HL-60/S4 treated with retinoic acid at 250 ng/mL for 4 days and 3 days (cell line): ENCODE results near the gene PAFAH2.

Experiments used
- in situ Hi-C: fragments of 300-500 bp; cut with MboI; formaldehyde crosslinking; loops from 2 replicates; pipeline ENCODE4 v1.7.0; 2022; ENCODE audit warnings: low sequenced_read_pairs

PAFAH2 gene

DNA sequence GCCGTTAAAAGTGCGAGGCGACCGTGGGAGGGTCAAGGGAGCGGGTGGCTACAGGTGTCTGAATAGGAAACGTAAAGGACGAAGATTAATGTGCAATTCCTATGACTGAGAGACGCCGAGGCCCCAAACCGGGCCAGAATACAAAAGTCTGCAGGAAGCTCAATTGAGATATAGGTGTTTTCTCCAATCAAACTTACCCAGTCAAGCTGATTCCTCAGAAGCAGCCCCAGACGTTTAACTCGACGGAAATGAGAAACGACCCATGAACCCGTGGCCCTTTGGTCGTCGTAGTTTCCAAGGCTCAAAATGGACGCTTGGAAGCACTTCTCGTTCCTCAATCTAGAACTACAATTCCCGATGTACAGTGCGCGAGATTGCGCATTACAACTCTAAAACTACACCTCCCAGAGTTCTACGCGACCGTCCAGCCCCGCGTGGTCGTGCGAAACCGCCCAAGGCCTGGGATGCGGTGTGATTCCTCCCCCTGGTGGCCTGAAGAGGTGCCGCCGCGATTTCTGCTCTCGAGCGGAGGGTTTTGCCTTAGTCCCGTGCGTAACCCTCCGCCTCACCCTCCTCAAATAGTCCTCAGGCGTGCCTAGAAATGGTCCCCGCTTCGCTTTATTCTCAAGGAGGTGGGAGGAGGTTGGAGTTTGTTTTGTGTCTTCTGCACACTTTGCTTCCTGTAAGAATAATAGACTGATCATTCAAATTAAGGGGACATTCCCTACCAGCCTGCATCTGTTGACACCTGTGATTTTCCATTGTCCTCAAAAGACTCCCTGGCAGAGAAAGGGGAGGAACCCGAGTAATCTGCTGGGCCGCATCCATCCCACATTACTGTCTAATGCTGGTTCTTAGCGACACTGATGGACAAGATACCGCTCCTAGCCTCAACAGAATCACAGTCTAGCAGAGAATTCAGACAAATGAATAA, at the start of gene PAFAH2:
TSS of gene PAFAH2 (minus strand) at position 236 of the 934 bp plus-strand sequence. CDS start 7,247 bp downstream, outside the sequence.
- in situ Hi-C loops = loop anchor here (10.0 kb wide), 1 partner anchor 103 kb away; no protein-coding TSS in a partner anchor

DNA sequence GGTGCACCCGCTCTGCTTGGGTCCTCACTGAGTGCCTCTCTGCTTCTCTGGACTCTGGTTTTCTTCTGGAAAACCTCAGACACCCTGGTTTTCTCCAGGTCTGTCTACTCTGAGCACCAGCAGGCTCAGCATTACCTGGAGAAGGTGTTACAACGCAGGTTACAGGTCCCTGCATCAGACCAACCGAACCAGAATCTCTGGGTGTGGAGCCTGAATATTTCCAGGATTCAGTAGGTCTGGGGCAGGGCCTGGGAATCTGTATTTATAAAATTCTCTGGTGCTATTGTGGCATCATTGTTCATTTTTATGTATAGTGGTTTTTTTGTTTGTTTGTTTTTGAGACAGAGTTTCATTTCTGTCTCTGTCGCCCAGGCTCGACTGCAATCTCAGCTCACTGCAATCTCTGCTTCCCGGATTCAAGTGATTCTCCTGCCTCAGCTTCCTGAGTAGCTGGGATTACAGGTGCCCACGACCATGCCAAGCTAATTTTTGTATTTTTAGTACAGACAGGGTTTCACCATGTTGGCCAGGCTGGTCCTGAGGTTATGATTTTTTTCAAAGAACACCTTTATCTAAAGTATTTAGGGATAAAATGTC, 49.5 kb upstream of the PAFAH2 start:
- in situ Hi-C loops = no loop called here

GRCh38 chr1:26046246-26047095, 48.6 kb upstream of the PAFAH2 start:
- in situ Hi-C loops = no loop called here

DNA sequence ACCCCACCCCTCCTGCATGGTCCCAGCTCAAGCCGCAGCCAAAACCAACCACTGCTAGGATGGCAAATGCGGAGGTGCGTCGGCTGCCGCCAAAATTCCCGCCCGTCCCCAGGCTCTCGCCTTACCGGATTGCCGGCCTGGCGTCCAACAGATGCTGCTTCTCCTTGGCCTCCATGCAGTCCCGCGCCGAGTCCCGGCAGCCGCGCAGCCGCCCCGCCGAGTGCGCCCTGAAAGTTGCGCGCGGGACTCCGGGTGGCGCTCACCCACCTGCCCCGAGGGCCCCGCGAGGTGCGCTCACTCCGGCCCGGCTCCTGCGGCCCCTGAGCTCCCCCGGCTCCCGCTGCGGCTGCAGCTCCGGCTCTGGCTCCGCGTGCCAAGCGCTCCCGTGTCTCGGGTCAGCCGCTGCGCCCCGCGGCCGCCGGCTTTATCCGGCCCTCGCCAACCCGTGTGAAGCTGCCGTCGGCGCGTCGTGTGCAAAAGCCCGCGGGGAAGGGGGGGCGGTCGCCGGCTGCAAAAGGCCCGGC, 47.9 kb upstream of the PAFAH2 start, which contains the start of gene SLC30A2:
TSS of gene SLC30A2 (minus strand) at position 397 of the 524 bp plus-strand sequence. CDS start at position 175, 222 bp downstream.
- in situ Hi-C loops = no loop called here

DNA sequence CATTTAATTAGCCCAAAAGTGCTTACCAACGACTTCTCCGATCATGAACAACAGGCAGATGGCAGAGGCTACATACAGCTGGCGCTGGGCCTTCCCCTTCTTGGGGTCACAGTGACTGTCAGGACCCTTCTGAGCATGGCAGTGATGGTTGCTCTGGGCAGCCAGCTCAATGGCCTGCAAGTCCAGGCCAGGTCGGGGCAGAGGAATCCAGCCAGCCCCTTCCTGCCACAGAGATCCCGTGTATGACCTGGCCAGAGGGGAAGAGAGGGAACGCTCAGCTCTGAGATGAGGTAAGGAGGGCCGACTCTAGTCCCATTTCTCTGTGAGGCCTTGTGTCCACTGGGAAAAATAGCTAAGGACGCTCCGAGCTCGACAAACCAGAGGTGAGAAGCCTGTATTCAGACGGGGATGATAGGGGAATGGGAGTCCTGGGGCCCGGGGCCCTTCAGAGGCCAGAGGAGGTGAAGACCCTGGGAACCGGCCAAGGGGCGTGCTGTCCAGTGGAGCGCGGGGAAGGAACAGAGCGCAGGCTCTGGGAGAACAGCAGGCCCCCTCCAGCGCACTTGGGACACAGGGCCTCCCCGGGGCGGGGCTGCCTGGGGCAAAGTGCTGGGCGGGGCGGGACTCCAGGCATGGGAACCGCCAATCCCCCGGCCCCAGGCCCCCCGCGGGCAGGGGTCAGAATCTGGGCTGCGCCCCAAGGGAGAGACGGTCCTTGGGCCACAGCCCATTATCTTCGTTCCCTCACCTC, 47.3 kb upstream of the PAFAH2 start:
- in situ Hi-C loops = no loop called here

- in situ Hi-C loops = no loop called here
These were observed 46.6 kb upstream of the PAFAH2 start for GRCh38 chr1:26044414-26044813.

DNA sequence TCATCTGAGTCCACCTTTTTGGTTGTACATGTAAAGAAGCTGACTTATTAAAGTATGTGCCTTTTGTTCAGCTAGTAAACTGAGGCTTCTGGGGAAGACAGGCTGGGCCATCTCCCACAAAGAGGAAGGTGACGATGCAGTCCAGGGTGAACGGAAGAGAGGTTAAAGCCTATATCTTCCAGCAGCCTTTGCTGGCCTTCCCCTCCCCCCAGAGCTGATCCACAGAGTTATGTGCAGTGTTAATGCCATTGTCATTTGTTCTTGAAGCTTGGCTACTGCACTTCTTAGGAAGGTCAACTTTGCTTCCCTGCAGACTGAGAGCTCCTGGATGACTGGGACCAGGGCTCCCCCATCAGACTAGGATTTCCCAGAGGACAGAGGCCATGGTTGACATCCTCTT, 45.9 kb upstream of the PAFAH2 start:
- in situ Hi-C loops = no loop called here

GRCh38 chr1:26041978-26042377, 44.1 kb upstream of the PAFAH2 start:
- in situ Hi-C loops = no loop called here

- in situ Hi-C loops = no loop called here
These were observed 43.5 kb upstream of the PAFAH2 start for GRCh38 chr1:26041401-26041800.

DNA sequence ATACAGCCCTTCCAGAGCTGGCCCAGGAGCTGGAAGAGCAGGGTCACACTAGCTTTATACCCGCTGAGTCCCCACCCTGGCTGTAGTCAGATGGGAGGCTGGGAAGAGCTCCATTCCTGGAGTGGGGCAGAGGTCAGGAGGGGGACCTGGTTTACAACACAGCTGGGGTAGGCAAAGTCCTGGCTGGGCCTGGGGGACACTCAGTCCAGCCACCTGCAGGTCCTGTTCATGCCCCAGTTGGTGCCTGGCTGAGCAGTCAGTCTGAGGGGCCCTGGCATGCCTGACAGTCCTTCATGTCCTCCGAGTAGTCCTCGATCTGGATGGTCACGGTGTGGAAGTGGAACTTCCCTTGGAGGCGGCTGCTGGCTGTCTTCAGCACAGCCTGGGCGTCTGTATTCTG, 41.0 kb upstream of the PAFAH2 start:
- in situ Hi-C loops = no loop called here

- in situ Hi-C loops = no loop called here
These were observed 40.6 kb upstream of the PAFAH2 start for GRCh38 chr1:26038477-26038876.

DNA sequence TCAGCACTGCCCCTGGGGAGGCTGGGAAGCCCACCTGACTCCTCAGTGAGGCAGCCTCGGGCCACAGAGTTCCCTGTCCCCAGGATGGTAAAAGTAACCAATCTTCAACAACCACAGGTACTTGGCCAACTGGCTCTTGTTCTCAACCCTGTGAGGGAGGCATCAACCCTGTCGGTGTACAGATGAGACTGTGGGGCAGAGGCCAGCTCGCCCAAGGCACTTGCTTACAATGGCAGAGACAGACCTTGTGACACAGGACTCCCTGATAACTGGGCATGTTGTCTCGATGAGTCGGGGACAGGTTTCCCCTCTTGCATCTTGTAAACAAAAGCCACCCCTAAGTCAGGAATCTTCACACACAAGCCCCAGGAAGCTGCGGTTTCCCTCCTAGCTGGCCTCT, 40.0 kb upstream of the PAFAH2 start:
- in situ Hi-C loops = no loop called here

GRCh38 chr1:26036756-26037281, 39.0 kb upstream of the PAFAH2 start:
- in situ Hi-C loops = no loop called here

DNA sequence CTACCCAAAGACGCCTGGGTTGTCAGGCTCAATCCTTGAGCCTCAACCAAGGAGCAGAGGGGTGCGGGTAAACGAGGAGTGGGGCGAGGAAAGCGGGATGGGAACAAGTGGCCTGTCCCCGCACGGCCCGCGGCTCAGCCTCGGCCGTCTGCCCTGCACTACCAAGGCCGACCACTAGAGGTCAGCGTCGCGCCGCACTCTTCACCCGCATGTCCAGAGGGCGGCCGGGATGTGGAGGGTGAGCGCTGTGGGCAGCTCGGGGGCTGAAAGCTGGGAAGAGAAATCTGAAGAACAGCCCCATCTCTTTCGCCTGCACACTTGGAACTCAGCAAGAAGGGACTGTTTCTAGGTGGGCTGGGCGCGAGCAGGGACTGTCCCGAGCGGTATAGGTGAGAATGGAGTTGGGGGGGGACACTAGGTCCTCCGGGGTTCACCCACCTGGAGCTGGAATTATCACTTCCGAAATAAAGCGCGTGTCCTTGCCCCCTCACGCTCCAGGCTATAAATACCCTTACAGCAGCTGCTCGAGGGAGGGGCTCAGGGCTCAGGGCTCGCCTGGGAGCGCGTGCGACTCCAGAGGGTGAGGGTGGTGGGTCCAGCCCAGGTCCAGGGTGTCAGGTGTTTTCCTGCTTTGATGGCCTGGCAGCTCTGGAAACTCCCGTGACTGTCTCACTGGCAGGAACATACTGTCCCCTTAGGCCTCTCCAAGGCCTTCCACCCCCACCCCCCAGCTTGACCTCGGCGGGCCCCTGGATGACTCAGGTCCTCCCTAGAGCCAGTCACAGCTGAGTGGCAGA, 38.3 kb upstream of the PAFAH2 start:
- in situ Hi-C loops = no loop called here

DNA sequence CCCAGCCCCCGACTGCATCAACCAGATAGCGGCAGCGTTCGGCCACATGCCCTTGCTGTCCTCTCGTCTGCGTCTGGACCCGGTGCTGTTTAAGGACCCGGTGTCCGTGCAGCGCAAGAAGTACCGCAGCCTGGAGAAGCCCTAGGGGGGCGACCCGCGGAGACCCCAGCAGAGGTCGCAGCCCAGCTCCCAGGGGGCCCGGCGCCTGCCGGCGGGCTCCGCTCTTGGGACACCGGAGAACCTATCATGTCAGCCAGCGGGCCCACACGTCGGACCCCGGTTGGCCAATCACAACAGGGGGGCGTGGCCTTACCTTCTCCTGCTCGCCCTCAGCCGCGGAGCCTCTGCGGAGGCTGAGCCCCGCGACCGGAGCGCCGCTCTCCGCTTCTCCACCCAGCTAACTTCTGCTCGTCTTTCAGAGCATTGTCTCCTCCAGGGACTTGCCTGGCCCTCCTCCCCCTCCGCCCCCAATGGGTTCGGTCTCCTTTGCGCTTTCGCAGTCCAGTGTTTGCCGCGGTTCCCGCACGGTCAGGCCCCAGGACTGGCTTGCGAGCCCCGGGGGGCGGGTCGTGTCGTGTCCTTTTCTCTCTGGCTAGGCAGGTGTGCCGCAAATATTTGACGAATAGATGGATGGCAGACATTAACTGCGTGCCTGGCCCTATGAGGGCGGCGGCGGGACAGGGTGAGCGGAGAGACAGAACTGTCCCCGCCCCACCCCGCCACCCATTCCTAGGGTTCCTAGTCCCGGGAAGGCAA, 37.5 kb upstream of the PAFAH2 start:
- in situ Hi-C loops = no loop called here

- in situ Hi-C loops = no loop called here
These were observed 36.8 kb upstream of the PAFAH2 start for GRCh38 chr1:26034504-26035202.

DNA sequence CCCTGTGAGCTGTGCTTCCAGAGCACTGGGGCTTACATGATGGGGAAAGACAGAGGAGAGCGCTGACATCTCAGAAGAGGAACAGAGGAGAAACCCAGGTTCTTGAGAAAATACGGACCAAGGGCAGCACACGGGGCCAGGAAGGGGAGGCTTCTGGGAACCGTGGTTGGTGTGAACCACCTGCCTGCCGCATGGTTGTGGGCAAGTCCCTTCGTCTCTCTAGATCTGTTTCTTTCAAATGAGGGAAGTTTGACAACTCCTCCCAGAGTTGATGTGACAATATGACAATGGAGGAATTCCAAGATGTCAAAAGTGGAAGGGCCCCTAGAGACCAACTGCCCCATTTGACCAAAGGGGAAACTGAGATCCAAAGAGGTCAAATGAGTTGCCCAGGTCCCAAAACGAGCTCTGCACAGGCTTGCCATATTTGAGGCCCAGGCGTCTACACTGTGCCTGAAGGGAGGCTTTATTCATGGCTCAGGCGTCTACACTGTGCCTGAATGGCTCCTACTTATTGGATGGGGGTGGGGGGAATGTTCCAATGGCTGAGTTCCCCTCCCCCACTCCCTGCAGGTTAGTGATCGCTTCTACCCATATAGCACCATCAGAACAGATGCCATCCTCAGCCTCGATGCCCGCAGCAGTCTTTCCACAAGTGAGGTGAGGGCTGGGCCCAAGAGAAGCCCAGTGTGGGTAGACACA, 34.9 kb upstream of the PAFAH2 start:
- in situ Hi-C loops = no loop called here
